Activated T-helper 1 cell treated with anti-CD3 and anti-CD28 coated beads, Interleukin-2, amount 50 U/mL, for 16 hours (primary cell): ENCODE results near the gene TMEM92.

Experiments used
- DNase-seq, 2 donors: peaks; one replicate each; pipeline ENCODE4 v3.0.0-alpha.2; 2020; ENCODE audit warnings: low read depth in 1 of 2, low spot score in 1 of 2

TMEM92 gene

DNA sequence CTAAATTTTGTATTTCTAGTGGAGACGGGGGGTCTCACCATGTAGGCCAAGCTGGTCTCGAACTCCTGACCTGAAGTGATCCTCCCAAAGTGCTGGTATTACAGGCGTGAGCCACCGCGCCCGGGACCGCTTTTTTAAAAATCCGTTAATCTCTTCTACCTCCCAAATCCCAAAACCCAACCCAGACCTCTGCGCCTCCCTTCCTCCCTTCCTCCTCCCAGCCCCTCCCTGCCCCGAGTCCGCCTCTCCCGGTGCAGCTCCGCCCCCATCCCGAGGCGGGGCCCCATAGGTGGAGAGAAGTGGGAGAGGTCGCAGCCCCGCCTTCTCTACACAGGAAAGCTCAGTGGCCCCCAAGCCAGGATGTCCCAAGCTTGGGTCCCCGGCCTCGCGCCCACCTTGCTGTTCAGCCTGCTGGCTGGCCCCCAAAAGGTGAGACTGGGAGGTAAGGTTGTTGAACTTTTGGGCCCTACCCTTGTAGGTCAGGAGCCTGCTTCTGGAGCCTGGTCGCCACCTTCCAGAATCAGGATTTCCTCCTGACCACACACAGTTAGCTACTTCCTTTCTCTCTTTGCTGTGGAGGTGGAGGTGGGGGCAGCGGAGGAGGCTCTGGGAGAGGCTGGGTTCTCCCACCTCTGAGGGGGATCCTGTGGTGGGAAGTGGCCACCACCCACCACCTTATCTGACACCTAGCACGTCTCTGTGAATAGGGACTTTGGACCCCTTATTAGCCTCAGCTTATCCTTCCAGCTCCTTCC, at the start of gene TMEM92:
Gene TMEM92 (plus strand): TSS at position 325 of the 755 bp plus-strand sequence. CDS start 36 bp downstream, at position 361.
- no peak for DNase-seq

DNA sequence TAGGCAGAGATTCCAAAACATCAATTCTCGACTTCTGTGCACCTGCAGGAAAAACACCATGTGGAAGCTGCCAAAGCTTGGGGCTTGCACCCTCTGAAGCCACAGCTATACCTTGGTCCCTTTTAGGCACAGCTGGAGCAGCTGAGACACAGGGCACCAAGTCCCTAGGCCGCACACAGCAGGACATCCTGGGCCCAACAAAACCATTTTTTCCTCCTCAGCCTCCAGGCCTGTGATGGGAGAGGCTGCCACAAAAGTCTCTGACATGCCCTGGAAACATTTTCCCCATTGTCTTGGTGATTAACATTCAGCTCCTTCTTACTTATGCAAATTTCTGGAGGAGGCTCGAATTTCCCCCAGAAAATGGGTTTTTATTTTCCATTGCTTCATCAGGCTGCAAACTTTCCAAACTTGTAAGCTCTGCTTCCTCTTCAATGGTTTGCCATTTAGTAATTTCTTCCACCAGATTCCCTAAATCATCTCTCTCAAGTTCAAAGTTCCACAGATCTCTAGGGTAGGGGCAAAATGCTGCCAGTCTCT, 48.5 kb upstream of the TMEM92 start:
- no peak for DNase-seq

DNA sequence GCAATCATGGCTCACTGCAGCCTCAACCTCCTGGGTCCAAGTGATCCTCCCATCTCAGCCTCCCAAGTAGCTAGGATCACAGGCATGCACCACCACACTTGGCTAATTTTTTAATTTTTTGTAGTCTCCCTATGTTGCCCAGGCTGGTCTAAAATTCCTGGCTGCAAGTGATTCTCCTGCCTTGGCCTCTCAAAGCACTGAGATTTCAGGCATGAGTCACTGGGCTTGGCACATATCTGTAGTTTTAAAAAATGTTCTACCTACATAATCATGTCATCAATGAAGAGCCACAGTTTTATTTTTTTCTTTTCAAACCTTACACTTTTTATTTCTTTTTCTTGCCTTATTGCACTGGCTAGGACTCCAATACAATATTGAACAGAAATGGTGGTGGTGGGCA, 39.7 kb upstream of the TMEM92 start:
- no peak for DNase-seq

DNA sequence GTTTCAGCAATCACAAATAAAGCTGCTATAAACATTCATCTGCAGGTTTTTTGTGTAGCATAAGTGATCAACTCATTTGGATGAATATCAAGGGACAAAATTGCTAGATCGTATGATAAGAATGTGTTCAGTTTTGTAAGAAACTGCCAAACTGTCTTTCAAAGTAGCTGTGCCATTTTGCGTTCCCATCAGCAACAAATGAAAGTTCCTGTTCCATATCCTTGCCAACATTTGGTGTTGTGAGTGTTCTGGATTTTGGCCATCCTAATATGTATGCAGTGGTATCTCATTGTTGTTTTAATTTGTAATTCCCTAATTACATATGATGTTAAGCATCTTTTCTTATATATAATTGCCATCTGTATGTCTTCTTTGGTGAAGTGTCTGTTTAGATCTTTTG, 36.4 kb upstream of the TMEM92 start:
- no peak for DNase-seq

DNA sequence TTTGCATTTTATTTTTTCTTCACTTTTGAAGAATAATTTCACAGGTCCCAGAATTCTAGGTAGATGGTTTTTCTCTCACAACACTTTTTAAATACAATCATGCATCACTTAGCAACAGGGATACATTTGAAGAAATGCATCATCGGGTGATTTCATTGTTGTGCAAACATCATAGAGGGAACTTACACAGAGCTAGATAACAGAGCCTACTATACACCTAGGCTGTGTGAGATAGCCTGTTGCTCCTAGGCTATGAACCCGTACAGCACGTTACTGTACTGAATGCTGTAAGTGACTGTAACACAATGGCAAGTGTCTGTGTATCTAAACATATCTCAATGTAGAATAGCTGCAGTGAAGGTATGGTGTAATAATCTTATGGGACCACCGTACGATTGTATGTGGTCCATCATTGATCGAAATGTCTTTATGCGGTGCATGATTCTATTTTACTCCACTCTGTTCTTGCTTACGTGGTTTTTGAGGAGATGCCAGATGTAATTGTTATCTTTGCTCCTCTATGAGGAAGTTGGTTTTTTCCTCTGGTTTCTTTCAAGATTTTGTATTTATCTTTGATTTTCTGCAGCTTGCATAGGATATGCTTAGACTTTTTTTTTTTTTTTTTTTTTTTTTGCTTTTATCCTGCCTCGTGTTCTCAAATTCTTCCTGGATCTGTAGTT, 35.5 kb upstream of the TMEM92 start:
- no peak for DNase-seq

DNA sequence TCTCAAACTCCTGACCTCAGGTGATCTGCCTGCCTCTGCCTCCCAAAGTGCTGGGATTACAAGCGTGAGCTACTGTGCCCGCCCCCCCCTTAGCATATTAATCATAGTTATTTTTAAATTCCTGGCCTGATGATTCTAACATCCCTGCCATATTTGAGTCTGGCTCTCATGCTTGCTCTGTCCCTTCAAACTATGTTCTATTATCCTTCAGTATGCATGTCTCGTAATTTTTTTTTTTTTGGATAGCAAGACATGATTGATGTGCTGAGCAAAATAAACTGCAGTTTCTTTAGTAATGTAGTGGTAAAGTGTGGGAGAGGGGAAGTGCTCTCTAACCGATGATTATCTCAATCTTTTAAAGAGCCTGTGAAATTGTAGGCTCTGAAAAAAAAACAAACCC, 34.3 kb upstream of the TMEM92 start:
- no peak for DNase-seq

DNA sequence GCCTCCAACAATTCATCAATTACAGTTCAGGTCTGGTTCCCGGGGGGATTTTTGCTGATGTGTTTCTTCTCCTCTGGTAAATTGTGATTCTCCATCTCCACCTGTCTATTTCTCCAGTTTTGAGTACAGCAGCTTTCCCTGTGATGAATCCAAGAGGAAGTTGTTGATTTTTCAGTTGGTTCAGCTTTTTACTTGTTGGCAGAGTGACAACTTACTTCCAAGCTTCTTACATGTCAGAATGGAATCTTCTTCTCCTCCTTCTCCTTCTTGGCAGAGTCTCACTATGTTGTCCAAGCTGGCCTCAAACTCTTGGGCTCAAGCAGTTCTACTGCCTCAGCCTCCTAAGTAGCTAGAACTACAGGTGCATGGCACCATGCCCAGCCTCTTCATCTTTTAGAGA, 33.4 kb upstream of the TMEM92 start:
- DNase-seq, result no peak

DNA sequence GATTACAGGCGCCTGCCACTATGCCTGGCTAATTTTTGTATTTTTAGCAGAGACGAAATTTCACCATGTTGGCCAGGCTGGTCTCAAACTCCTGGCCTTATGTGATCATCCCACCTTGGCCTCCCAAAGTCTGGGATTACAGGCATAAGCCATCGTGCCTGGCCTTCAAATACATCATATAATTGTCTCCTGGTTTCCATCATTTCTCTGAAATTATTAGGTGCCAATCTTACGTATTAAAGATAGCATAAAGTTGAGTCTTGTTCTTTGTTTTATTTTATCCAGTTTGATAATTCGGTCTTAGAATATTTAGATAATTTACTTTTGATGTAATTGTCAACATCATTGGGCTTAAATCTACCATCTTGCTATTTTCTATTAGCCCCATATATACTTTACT, 32.8 kb upstream of the TMEM92 start:
- no peak for DNase-seq

DNA sequence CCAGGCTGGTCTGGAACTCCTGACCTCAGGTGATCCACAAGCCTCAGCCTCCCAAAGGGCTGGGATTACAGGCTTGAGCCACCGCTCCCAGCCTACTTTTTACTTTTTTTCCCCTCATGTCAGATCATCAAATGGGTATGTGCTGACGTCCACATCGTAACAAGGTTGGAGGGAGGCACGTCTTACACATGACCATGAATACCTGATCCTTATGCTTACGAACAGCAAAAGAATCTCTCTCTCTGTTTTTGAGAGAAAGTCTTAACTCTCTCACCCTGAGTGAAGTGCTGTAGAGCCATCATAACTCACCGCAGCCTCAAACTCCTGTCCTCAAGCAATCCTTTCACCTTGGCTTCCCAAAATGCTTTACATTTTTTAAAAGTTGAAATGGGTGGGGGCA, 29.5 kb upstream of the TMEM92 start:
- DNase-seq, result no peak

DNA sequence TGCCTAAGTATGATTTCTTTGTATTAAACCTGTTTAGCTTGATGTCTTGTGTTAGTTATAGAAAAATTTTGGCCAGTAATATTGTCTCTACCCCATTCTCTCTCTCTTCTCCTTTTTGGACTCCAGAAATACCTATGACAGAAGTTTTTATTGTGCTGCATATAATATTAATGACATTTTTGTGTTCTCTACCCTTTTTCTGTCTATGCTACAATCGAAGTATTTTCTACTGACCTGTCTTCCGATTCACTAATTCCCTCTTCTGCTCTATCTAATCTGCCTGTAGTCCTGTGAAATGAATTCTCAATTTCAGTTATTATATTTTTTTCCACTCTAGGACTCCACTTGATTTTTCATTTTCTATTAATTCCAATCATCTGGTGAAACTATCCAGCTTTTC, 26.0 kb upstream of the TMEM92 start:
- no peak for DNase-seq

DNA sequence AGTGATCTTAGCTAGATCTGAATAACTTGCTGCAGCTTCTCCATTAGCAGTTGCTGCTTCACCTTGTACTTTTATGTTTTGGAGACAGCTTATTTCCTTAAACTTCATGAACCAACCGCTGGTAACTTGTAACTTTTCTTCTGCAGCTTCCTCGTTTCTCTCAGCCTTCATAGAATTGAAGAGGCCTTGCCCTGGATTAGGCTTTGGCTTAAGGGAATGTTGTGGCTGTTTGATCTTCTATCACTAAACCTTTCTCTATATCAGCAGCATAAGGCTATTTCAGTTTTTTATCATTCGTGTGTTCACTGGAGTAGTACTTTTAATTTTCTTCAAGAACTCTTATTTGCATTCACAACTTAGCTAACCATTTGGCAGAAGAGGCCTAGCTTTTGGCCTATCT, 21.5 kb upstream of the TMEM92 start:
- DNase-seq, result no peak

DNA sequence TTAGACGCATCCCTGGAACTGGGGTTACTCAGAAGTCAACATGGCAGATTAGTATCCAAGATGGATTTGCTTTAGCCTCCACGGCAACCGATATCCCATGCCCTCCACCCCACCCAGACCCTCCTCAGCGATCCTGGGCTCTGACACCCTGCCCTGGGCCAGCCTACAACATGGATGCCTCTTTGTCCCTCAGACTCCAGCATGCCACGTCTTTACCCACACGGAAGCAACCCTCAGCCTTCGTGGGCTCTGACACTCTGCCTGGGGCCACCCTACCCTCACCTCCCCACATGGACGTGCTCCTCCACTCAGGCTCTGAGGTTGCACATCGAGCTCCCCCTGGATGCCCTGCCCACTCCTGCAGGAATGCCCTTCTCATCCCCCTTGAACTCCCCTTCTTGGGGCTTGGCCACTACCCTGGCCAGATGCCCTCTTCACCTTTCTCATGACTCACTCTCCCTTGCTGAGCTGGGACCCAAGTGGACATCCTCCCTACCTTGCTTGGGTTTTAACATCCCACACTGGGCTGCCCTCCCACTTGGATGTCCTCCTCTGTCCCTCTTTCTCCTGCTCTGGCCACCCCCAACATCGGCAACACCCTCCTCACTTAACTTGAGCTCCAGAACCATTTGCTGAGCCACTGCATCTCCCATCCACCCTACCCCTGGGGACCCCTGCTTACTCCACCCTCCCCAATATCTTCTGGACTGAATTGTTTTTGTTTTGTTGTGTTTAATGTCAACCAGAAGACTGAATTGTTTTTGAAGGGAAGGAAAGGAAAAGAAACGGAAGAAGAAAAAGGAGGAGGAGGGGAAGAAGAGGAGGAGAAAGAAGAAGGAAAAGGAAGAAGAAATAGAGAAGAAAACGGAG, 18.3 kb upstream of the TMEM92 start:
- no peak for DNase-seq

DNA sequence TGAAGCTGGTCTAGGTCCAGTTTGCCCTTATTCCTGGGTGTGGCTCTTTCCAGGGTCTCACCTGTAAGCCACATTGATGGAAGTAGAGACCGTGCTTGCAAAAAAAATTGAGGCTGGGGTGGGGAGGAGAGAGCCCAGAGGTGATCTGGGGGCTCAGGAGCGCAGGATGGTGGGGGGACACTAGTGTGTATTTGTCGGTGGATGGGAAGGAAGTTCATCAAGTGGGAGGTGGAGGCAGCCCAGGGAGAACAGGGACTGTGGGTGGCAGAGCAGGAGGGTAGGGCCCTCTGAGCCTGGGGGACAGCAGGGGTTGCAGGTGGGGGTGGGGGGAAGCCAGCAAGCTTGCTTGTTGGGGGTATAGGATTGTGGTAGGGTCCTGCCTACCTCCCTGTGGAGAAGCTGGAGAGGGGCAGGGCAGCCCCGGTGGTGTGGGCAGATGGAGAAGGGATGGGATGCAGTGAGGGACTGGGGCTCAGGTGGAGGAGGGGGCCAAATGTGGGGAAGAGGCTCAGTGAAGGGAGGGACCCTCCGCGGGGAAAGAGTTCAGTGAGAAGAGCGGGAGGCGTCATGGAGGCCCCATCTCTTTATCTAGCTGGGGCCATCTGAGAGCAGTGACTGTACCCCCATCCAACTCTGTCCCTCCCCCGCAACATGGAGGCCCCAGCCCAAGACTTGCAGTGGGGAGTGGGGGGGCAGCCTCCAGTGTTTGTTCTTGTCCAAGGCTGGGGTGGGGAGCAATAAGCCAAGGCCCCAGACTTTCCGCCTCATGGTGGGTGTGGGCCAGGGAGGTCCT, 17.2 kb upstream of the TMEM92 start:
- DNase-seq, result no peak

DNA sequence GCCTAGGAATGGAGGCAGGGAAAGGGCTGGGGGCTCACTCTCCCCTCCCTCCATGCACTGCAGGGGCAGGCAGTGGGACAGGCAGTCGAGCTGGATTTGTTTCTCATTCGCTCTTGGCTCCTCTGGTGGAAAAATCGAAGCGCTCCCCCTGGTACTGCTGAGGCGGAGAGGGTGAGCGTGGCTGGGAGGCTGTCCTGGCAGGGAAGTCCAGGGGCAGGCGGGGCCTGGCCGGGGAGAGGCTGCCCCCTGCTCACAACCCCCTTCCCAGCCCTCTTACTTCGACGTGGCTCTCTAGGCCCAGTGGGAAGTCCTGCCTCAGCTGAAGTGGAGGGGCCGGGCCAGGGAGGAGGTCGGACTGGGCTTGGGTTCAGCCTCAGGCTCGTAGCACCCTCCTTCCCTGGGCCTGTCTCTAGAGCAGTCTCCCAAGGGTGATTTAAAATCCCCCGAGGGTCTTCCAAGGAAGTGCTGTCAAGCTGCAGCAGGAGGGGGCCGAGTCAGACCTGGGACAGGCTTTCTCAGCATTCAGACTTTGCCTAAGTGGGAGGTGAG, 16.5 kb upstream of the TMEM92 start:
- no peak for DNase-seq

DNA sequence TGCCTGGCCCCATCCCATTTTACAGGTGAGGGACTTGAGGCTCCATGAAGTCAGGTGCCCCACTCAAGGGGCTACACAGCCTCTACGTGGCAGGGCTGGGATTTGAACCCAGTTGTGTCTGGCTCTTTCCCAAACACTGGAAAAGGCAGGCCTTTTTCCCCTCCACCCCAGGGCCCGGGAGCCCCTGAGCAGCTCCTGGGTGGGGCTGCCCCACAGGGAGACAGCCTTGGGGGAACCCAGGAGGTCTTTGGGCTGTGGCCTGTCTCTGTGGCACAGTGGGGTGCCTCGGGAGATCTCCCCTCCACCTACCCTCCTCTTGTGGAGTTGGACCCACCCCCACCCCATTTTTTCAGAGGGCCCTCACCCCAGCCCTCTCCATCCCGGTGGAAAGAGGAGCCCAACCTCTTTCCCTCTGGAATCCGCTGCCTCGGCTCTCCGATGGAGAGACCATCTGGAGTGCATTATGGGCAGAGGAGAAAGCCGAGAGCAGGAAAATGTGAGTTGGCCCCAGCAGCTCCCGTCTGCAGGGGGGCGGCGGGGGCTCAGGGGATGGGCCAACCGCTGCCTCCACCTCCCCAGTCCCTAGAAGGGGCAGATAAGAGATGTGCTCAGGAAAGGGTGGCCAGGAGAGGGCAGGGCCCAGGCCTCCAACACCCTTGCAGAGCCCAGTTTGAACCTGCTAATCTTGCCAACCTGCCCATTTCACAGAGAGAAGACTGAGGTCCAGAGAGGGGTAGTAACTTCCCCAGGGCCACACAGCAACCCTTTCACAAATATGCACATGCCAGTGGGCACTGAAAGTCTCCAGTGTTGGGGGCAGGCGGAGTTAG, 15.4 kb upstream of the TMEM92 start:
- no peak for DNase-seq

DNA sequence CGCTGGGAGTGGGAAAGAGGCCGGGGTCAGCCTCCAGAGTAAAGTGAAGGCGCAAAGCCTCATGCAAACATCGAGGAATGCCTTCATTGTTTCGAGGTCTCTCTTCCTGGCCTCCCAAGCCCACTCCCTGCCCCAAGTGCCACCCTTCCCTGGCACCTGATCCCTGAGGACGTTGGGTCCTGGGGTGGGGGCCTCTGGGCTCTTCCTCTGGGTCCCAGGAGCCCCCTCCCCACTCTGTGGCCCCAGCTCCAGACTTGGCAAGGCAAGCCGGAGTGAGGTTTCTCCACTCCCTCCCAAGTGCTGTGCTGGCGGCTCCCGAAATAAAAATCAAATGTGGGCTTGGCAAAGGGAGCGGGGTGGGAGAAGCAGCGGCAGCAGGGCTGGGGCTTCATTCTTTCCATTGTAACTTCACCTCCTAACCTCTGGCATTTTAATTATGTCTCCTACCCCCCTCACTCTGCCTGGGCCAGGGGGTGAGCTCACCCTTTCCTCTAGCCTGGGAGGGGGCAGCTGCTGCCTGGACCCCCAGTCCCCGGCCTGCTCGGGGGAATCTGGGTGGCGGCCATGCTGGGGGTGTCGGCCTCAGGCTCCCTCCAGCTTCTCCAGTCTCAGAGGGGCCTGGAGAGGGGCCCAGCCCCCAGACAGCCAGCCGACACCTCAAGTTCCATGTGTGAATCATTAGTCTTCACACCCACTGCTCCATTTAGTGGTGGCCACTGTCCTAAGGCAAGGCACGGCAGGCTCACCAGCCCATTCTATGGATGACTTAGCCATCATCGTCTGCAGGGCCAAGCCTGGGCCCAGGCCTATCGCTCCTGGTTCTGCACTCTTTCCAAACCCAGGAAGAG, 14.6 kb upstream of the TMEM92 start:
- DNase-seq, result no peak

DNA sequence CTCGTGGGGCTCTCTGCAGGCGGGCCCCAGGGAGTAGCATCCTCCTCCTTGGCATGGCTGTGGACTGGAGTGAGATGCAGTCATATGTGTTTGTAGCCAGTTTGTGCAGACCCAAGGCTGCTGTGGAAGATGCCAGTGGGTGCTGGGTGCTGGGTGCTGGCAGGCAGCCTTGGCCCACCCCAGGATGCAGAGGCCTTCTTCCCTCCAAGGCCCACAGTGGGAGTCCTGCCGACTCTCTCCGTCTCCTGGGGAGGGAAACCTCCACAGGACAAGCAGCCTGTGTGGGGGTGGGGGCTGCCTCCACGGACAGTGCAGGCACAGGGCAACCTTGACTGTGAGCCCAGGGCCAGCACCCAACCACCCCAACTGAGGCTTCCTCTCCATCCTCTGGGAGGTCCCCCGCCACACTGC, 13.8 kb upstream of the TMEM92 start:
- DNase-seq, result no peak

DNA sequence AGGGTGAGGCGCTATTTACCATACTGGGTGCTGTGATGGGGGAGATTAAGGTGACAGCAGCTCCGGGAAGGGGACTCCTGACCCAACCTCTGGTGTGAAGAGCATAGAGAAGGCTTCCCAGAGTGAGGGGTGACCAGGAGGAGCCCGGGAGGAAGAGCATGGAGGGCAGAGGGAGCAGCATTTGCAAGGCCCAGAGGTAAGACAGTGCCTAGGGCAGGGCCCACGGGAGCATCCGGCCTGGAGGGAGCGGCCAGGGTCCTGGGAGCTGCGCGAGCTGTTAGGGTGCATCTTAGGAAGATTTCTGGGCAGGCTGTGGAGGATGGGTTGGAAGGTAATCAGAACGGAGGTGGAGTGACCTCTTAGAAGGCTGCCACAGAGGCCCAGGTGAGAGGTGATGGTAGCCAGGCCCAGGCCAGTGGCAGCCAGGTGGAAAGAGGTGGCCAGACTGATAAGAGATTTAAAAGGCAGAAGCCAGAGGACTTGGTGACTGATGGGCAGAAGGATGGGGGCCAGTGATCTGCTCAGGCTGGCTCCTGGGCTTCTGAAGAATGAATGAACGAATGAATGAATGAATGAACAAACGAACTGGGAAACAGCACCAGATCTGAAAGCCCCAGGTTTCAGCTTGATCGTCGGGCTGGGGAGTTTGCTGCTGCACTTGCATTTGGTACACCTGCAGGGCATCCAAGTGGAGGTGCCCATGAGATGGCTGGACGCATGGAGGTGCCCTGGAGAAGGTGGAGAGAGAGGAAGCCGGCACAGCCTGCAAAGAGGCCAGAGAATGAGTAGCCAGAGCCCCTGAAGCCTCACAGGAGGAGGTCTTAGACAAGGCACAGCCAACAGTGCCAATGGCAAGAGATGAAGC, 13.0 kb upstream of the TMEM92 start:
- no peak for DNase-seq
